GM12874 (cell line): ENCODE results near the gene SHROOM3.
A peak's percentile ranks its signal among the peaks of the same experiment; 100 is the strongest.

Source experiments
- TF ChIP-seq, protein P1 (sequence below): IDR thresholded peaks from 2 replicates; pipeline ENCODE4 v1.5.1; 2011; ENCODE audit warnings: low read depth, mild to moderate bottlenecking, control low read depth, low read length, moderate library complexity; ENCODE audit not compliant: insufficient read depth

Gene SHROOM3

DNA sequence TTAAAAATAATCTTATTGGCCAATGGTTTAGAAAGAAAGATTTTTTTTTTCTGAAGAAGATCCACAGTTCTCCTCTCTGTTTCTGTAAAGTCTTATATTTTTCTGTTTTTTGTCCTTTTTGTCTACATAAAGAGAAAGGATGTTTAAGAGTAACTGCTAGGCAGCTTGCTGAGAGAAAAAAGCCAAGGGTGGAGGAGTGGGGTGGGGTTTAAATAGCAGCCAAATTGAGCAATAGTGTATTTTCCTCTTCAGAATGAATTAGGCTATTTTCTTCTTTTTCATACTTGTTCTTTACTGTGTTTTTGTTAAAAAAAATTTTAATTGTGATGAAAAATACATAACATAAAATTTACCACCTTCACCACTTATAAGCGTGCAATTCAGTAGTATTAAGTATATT lies 238.3 kb downstream of the SHROOM3 start:
- TF ChIP-seq, protein P1, sequence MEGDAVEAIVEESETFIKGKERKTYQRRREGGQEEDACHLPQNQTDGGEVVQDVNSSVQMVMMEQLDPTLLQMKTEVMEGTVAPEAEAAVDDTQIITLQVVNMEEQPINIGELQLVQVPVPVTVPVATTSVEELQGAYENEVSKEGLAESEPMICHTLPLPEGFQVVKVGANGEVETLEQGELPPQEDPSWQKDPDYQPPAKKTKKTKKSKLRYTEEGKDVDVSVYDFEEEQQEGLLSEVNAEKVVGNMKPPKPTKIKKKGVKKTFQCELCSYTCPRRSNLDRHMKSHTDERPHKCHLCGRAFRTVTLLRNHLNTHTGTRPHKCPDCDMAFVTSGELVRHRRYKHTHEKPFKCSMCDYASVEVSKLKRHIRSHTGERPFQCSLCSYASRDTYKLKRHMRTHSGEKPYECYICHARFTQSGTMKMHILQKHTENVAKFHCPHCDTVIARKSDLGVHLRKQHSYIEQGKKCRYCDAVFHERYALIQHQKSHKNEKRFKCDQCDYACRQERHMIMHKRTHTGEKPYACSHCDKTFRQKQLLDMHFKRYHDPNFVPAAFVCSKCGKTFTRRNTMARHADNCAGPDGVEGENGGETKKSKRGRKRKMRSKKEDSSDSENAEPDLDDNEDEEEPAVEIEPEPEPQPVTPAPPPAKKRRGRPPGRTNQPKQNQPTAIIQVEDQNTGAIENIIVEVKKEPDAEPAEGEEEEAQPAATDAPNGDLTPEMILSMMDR: no peak

DNA sequence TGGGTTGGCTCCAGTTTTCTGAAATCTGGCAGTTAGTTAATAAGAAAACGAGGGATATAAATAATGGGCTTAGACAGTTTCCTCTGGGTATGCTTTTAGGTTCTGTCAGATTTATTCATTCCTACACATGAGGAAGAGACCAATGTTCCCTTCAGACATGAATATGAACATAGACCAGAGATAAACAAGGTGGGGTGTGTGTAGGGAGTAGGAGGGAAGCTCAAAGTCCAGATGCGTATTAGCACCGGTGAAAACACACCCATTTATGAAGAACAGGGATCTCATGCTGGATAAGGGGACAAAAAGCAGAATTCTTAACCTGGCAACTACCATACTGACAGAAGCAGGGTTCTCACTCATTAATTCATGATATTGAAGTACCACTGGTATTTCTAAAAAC lies 240.0 kb downstream of the SHROOM3 start:
- TF ChIP-seq, protein P1: no peak

DNA sequence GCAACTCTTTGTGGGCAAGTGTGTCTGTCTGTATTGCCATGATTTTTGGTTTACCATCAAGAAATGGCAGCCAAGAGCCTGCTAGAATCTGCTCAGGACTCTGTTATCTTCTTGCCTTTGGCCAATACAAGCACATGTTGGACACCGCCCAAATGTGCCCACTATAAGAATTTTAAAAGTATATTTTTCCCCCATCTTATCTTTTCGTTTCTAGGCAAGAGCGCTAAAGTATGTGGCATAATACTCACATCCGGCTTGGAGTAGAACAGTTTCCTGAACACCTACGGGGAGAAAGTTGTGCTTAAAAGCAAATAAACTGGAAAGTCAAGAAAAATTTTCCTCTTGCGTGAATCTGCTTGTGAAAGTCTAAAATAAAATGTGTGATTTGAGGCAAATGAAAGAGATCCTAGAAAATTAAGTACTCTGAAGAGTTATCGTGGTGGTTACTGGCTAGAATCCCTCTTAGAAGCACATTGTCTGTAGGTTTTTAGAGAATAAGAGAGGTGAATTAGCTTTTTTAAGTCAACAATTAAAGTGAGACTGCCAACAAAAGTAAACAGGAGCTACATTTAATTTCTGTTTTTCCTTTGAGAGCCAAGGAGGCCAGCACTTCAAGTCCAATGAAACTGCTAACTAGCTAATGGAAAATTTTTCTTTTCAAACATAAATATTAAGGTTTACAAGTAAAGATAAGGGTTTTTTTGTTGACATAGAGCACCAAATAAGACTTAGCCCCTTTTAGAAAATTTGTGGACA lies 242.7 kb downstream of the SHROOM3 start:
- TF ChIP-seq, protein P1: no peak

DNA sequence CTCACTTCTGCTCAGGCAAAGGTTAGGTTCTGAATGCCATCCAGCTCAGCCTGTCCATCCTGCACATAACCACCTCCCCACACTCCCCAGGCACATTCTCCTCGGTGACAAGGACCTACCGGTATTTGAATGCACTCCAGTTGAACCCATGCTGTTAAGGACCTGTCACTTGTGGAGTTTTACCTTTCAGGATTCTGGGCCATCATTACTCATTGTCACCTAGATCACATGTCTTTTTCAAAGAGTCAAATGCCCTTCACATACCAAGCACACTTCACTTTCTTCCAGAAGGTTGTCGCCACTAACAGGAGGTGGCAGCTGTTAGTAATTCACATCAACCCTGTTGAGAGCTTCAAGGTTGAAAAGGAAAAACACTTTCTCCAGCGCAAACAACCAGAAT lies 244.7 kb downstream of the SHROOM3 start:
- TF ChIP-seq, protein P1: no peak

DNA sequence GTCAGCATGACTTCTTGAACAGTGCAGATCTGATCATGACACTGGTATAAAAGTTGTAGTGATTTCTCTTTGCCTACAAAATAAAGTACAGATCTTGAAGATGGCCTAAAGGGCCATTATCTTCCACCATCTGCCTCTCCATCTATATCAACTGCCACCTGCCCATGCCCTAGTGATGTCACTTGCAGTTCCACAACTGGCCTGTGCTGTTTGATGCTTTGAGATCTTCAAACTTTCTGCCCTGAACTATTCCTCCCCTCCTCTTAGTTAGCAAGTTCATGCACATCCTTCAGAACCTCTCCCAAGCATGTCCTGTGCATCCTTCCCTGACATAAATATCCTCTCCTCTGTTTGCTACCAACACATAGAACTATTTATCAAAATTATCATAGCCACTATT lies 245.9 kb downstream of the SHROOM3 start:
- TF ChIP-seq, protein P1: peak; percentile 17; the same call in 1 of the 2 replicates

DNA sequence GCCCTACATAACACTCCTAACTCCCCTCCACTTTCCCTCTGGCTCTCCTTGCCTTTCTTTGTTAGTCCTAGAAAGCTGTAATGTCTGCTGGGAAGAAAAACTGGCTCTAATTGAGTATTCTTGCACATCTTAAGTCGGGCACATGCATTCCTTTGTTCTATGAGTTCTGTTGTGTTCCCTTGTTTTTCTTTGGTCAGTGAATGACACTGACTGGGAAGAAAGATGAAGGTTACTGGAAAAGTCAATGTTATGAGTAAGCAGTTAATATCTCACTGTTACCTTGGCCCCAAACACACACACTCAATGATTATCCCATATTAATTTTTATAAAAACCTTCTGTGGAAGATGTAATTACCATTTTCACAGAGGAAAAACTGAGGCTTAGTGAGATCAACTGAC lies 247.0 kb downstream of the SHROOM3 start:
- TF ChIP-seq, protein P1: no peak

DNA sequence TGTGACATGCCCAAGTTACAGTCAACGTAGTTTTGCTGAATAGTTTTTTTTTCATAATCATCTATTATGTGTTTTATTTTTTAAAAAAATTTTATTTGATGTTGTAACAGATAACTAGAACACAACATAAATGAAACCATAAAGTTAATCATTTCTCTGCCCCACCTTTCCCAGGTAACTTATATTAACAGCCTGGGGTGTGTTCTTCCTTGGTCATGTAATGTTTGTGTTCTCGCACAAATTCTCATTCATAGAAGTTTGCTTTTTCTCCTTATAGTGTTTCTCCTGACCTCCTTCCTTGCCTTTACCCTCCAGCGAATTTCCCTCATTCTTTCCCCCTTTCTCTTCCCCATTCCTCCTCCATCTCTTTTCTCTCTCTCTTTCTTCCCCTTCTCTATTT lies 248.1 kb downstream of the SHROOM3 start:
- TF ChIP-seq, protein P1: no peak
